GM21390 (cell line): ENCODE results near the gene XRN2.

Experiments
- ATAC-seq: cut with Tn5 transposase; IDR thresholded peaks from one replicate; pipeline ENCODE4 v1.9.1; 2021; ENCODE audit not compliant: unreplicated experiment

The XRN2 gene

DNA sequence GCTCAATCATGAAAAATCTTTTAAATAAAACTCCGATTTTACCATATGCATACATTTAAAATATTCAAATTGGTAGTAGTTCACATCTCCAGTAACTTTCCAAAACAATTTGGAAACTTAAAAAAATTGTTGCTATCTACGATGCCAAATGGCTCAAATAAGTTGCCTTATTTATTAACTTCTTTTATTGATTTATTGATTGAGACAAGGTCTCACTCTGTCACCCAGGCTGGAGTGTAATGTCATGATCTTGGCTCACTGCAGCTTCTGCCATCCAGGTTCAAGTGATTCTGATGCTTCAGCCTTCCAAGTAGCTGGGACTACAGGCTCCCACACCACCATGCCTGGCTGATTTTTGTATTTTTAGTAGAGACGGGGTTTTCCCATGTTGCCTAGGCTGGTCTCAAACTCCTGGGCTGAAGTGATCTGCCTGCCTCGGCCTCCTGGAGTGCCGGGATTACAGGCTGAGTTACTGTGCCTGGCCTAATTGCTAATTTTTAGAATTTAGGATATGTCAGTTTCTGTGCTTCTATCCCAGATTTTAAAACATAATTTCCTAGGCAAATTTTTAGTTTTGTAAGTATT is 81.3 kb downstream of the XRN2 start:
- no peak for ATAC-seq

DNA sequence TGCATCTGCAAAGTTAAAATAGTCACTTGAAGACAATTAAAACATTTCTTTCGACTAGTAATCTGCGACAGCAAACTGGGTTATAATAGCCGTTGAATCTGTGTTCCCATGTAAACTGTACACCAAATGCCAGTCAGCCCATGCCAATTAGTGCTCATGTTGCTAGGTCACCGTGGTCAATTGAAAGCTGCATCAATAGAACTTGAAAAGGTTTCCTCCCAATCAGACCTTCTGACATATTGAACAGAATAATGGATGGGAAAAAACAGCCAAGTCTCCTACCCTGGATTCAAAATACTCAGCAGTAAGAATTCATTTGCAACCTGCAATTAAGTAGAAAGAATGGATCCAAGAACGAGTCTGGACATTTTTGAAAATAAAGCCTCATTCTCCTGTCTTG is 83.0 kb downstream of the XRN2 start:
- no peak for ATAC-seq

DNA sequence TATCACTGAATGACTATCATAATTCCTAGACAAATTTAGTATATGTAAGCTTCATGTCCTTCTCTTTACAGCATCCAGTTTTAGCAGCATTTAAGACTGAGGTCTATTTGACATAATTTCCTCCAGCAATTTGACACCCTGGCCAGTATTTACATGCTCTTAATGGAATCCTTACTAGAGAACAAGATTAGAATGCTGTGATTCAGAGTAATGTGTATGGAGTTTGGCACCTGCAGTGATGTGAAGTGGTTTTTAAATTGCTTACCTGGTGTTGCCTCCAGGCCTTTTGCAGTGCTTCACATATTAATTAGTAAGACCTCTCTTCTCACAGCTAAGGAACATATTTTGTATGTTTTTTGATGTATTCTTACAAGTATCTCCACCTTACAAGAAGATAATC is 84.4 kb downstream of the XRN2 start:
- no peak for ATAC-seq

DNA sequence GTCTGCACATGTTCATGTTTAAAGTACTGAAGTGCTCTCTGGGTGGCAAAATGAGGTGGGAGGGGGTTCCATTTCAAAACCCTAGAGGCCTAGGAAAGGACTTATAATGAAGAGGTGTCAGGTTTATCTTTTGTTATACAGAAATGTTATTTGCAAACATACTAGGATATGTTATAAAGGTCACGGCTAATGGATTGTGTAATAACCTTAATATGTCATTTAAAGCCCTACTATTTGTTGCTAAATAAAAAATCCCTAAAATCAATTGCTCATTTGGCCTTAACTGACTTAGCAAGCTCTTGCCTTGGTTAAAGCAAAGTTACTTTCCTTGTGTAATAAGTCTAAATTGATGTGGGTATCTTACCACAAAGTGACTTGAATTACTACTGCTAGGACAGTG is 85.4 kb downstream of the XRN2 start:
- no peak for ATAC-seq

DNA sequence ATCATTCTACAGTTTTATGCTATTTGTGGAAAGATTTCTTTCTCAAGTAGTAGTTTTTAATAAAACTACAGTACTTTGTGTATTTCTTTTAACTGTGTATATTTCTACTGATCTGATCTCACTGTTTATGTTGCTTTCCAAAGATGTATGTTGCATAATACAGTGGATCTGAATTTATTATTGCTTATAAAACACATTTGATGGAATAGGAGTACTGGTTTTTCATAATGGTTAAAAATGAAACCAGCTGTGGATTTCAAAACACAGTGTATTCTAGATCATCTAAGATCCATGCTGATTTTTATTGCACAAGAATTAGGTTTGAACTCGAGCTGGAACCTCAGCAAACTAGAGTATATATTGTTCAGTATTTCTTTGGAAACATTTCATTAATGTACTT is 86.2 kb downstream of the XRN2 start:
- ATAC-seq, result no peak

DNA sequence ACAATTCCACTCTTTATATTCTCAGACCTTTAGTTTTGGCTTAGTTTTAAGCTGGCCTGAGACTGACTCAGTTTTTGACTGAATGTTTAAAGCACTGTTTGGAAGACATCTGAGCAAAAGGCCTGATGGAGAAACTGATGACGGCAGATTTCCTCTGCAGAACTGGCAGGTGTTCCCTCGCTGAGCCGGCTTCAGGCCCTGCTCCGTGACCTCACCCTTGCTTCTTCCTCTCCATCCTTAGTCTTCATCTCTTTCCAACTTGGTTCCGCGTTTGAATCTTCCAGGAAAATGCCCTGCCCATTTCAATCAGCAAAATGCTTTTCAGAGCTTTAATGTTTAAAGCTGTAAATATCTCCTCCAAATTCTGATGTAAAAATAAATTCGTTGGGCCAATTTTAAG is 87.6 kb downstream of the XRN2 start:
- ATAC-seq, result no peak

DNA sequence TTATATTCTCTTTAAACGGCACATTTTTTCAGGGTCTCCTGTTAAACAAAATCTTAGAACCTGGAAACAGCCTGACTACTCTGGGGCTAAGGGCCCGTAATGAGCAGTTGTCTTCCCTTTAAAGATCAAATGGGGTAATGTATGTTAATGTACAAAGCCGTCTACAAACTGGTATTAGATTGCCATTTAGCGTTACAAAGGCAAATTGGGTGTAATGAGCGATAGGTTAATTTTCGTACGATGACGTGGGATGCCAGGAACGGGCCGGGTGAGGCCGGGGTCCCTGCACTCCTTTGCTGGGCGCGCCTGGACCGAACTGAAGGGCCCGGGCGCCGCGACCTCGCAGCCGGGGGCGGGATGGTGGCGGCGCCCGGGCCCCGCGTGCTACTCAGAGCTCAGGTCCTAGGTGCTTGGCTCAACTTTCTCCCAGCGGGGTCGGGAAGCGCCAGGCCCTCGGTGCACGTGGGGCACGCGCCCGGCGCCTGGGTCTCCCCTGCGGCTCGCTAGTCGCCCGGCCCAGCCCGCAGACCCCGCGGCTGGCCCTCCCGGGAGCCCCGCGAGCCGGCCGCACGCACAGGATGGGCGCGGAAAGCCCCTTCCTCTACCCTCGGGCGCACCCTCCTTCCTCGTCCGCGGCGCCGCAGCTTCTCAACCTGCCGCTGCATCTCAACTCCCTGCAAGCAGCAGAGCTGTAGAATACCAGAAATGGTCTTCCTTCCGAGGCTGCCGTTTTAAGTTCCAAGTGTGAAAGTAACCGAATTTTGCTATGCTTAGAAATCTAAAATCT is 88.2 kb downstream of the XRN2 start:
- no peak for ATAC-seq

DNA sequence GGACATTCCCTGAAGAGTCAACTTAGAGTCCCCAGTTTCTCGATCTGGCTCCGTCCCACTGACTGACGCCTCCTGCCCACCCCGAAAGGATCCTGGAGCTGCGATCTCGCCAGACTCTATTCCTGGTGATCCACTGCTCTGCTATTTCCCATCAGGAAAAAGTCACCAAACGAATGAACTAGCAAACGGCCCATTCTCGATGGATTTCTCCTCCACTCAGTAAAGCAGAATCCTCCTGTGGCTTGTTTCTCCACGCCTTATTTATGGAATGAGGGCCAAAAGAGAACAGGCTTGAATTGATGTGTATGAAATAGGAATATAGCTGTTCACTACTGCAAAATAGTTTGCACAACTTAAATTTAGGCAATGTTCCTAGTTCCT is 88.8 kb downstream of the XRN2 start:
- ATAC-seq, result no peak

DNA sequence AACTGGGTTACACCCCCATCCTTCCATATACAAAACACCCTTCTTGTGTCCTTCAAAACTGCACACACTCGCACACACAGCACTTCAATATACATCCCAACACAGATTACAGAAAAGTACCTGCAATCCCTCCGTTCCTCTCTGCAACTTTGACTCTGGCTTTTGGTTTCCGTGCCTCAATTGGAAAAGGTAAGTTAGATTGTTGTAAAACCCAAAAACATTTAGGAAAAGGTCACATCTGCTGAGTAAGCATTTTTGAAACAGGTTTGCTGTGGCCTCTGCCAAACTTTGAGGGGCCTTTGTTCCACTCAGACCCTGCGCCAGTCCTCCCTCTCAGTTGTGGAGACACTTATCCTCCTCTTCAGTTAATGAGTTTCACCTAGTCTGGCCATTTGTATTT is 90.0 kb downstream of the XRN2 start:
- no peak for ATAC-seq

DNA sequence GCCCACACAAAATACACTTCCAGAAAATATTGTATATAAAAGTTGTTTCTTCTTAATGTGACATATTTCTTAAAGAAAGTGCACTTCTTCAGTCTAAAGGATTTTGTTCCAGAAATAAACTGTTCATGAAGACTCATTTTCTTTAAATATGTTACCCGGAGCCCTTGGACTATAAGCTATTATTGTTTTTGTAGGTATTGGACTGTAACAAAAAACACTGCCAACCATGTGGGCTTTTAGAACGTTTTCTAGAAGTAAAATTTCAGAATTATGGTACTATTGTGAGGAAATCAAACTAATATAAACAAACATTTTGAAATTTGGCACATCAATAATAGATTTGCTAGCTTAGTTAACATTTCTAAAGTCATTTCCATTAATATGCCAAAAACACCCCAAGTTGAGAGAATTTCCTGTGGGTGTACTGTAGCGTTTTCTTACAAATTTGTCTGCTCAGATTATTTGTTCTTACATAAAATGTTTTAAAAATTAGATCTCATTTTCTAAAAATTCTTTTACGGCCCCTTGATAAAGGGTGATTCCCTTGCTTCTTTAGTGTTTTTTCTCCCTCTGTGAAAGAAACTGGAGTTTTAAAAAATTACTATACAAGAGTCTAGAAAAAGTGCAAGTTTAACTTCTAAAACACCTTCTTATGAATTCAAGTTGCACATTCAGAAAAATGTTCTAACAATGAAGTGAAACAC is 90.8 kb downstream of the XRN2 start:
- no peak for ATAC-seq

DNA sequence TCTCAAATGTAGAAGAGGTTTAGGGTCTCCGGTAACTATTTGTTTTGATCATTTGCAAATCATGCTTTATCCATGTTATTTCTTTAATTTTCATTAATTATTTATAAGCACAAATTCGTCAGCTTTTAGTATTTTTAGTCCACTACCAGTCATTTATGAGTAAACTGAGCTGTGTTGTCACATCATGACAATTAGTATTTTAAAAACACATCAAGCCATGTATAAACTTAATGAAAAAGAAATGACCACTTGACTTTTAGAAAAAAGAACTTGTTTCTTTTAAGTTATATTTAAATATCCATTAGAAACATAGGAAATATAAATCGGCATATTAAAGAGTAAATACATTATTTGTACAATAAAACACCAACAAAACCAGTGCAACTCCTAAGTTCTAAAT is 91.4 kb downstream of the XRN2 start:
- no peak for ATAC-seq

DNA sequence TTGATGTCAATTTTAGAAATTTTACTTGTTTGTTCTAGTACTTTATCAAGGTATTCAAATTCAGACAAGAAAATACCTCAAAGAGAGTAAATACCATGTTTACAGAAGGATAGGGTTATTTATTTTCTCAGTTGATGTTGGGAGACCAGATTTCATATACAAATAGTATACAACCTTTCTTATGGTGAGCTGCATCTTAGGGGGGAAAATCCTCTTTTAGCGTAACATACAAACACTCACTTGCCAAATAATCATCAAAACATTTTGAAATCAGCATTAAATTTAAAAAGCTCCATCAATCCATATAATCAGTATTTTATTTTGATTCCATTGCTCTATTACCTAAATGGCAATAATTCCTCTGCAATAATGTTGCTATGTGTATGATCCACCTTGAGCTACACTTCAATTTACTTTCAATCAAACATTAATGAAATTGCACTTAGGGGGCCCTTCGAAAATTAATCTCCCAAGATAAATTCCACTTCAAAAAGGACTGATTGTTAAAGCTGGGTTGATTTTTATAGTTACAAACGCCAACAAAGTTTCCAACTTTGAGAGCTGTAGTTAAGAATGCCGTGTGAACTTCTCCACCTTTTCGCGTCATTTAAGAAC is 92.0 kb downstream of the XRN2 start:
- no peak for ATAC-seq

DNA sequence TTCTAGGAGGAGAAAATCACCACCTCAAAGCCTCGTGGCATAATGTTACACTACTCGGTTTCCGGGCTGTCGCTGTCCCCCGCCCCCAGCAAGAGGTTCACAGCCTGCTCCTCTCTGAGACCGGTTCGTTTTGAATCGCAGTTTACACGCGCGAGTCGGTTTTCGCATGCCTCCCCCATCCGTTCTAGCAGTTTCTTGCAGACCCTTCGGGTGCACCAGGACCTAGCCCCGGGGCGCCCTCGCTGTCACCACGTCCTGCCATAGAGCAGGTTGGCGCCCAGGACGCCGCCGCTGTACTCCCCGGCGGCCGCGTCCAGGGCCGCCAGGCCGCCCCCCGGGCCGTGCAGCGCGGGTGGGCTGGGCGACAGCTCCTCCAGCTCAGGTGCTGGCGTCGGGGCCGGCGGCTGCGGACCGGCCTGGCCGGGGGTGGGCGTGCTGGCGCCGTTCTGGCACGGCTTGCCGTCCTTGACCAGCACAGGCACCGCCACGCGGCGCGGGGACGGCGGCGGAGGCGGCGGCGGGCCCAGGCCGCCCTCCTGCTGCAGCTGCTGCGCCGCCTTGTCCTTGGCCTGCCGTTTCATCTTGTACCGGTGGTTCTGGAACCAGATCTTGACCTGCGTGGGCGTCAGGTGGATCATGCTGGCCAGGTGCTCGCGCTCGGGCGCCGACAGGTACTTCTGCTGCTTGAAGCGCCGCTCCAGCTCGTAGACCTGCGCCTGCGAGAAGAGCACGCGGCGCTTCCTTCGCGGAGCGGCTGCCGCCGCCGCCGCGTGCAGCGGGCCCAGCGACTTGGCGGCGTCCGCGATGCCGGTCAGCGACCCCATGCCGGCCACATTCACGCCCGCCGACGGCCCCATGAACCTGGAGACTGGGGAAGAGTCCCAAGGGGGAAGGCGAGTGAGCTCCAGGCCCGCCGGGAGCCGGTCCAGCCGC is 92.8 kb downstream of the XRN2 start:
- no peak for ATAC-seq

DNA sequence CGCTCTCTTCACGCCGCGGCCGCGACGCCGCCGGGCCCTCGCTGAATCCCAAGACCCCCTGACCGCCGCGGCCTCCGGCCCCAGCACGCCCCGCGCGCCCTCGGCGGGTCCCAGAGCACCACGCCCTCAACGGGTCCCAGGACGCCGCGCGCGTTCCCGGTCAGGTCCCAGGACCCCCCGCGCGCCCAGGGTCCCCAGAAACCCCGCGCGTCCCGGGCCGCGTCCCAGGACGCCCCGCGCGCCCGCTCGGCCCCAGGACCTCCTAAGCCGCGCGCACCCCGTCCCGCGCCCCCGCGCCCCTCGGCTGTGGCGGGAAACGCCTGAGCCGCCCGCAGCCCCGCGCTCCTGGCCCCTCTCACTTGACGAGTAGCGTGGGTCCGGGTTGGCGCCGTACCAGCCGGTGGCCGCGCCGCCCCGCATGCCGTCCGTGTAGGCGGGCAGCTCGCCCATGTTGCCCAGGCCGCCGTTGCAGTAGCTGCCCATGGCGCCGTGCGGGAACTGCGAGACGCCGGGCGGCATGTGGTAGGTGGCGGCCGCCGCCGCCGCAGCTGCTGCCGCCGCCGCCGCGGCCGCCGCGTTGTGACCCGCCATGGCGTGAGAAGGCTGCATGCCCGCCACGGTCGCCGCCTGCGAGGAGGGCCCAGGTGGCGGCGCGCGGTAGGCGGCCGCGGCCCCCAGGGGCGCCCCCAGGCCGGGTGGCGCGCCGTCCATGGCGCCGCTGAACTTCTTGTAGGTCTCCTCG is 93.6 kb downstream of the XRN2 start:
- no peak for ATAC-seq

DNA sequence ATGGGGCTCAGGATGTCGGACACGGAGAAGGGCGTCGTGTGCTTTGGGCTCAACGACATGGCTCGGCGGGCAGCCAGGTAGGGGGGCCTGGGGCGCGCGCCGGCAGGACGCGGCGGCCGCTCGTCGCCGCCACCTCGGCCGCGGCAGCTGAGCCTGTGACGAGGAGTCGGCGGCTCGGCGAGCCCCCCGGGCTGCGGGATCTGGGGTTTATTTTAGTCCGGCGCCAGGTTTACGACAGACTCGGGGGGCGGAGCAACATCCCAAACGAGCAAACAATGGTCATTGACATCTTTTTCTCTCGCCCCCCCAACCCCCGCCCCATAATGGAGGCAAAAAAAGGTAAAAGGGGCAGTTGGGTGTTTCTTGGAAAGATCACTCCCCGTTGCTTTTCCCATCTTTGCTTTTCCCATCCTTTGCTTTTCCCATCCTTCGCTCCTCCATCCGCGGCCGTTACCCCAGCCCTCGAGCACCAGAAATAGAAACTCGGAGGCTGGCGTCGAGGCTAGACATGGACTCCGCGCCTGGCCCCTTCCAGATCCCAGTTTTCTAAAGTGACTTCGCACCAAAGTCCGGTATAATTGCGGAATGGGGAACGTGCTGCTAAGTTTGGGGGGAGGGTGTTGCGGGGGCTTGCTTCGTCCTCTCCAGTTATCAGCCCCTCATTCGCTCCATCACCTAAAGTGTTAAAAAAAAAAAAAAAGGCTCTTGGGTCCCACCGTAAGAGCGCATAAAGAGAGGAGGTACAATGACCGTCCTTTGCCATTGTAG is 94.4 kb downstream of the XRN2 start, which contains the start of gene NKX2-4:
NKX2-4 (minus strand) TSS at position 186 of the 768 bp plus-strand sequence; CDS start at position 59, 127 bp downstream.
- no peak for ATAC-seq

DNA sequence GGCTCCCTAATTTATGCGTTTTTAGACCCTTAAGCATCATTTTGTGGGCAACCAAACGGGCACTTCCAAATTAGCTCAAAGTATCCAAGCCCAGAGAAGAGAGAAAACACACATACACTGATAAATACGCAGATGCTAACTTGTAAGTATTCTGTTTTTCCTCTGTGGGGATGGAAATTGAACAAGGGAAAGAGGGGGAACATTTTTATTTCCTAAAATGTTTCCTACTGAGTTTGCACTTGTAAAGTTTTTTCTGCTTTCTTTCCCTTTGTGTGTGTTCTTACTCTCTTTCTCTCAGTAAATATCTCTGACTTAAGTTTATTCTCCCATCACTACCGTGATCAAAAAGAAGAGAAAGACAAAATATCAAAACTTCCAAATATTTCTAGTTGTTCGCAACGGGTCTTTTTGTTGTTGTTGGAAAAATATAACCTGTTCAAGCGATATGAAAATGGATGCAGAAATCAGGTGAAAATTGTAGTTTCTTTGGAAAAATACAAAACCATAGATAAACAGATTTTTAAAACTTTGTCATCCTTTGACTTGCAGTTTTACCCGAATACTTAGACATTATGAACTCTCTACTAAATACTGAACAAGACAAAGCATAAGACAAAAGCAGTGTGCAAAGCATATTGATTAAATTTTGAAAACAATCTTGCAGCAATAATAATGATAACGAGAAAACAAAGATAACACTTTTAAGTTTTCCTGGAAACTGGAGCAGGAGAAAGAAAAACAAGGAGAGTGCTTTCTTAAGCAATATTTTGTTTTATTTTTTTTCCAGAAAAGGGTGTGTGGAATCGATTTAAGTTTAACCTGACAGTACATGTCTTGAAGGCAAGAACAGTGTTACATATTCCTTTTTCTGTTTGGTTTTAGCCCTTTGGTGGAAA is 95.2 kb downstream of the XRN2 start:
- no peak for ATAC-seq

DNA sequence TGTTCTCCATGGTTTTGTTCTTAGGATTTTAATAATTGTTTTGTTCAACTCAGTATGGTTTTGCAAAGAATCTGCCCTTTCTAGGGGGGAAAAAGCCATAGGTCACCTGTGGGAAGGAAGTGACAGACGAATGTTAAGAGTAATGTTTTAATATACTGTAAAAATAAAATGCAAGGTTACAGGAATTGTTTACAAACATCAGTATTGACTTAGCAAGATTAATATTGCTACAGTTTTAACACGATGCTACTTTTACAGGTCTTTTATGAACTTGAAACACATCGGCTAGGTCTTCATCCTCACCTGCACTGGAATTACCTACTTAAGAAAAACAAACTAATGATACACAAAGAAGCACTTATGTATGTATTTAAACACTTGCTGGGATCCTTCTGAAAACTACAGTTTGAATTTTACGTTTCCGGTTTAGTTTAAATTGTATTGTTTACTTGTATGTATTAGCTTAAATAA is 95.9 kb downstream of the XRN2 start:
- no peak for ATAC-seq

DNA sequence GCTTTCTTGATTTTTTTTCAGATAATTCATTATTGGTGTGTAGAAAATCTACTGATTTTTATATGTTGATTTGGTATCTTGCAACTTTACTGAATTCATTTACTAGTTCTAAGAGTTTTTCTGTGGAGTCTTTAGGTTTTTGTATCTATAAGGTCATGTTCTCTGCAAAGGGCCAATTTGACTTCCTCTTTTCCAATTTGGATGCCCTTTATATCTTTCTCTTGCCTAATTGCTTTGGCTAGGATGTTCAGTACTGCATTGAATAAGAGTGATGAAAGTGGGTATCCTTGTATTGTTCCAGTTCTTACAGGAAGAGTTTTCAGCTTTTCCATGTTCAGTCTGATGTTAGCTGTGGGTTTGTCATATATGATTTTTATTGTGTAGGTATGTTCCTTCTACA is 108.6 kb downstream of the XRN2 start:
- ATAC-seq, result no peak
